ENCODE data around the gene ASPG.

ASPG gene

DNA sequence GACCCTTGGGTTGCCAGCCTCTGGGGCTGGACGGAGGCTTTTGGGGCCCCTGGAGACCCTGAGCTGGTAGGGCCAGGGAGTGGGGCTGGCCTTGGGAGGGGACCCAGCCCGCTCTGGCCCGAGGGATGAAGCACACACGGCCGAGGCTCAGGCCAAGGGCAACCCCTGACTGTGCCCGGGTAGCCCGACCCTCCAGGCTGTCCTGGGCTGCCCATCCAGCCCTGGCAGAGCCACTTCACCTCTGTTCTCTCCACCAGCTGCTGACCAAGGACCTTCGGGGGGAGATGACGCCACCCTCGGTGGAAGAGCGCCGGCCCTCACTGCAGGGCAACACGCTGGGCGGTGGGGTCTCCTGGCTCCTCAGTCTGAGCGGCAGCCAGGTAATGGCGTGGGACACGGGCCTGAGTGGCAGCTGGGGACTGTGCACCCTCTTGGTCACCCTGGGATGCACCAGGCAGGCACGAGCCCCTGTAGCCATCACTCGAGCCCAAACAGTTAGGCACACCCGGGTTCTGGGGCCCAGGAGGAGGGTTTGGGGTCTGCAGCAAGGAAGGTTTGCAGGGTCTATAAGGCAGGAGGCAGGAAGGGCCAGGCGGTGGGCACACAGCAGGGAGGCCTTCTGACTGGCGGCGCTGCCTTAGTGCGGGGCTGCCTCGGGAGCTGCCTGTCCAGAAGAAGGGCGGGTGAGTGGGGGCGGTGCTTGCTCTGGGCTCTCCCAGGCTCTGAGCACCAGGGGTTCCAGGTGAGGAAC, 19.7 kb downstream of the ASPG start:
- DNase-seq (ENCODE audit: low read depth, low spot score) = no peak

DNA sequence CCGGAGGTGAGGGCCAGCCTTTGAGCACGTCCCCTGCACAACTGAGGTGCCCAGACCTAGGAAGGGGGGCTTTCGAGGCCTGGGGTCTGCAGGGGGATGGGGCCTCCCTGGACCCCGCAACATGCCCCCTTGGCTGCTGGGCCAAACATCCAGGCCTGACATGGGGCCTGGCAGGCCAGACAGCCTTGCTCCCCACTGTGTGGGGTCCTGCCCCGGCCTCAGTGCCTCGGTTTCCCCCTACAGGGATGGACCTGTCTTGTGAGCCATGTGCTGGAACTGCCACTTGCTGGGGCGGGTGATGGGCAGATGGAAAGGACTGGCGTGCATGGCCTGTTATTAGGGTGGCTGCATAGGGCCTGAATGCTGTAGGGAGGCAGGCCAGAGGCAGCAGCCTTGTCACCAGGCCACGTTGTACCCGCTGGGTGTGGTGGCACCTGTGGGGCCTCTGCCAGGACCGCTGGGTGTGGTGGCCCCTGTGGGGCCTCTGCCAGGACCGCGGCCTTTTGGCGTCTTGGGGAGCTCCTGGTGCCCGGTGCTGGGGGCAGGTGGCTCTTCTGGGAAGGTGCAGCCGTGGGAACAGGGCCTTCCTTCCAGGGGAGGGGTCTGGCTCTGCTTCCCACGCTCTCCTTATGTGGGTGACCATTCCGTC, 20.4 kb downstream of the ASPG start:
- no peak for DNase-seq (ENCODE audit: low read depth, low spot score)

DNA sequence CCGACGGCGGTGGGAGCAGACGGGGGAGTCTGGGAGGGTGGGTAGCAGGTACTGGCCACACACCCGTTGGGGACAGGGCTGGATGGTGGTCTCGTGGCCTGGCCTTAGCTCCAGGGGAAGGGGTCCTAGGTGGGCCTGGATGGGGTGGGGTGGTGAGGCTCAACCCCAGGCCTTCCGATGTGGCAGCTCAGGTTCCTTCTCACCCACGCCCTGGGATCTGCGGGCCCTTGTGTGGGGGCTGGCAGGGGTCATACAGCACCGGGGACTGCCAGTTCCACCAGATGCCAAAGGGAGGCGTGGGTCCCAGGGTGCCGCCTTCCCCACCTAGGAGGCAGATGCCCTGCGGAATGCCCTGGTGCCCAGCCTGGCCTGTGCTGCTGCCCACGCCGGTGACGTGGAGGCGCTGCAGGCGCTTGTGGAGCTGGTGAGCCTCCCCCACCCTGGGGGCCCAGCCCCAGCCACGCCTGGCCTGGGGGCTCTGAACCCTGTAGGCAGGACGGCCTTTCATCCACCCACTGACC, 21.0 kb downstream of the ASPG start:
- DNase-seq (ENCODE audit: low read depth, low spot score) = no peak

DNA sequence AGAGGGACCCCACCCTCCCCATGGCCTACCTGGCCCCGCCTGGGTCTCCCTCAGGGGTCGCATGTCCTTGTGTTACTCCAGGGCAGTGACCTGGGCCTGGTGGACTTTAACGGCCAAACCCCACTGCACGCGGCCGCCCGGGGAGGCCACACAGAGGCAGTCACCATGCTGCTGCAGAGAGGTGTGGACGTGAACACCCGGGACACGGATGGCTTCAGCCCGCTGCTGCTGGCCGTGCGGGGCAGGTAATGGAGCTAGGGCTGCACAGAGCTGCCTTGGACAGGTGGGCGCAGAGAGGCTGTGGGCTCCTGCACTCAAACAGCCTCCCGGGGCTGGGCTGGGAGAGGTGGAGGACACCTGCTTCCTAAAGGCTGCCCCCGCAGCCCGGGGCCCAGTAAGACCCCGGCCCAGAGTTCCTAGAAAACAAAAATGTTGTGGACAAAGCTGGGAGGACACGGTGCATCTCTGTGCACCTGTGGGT, 21.6 kb downstream of the ASPG start:
- no peak for DNase-seq (ENCODE audit: low read depth, low spot score)

DNA sequence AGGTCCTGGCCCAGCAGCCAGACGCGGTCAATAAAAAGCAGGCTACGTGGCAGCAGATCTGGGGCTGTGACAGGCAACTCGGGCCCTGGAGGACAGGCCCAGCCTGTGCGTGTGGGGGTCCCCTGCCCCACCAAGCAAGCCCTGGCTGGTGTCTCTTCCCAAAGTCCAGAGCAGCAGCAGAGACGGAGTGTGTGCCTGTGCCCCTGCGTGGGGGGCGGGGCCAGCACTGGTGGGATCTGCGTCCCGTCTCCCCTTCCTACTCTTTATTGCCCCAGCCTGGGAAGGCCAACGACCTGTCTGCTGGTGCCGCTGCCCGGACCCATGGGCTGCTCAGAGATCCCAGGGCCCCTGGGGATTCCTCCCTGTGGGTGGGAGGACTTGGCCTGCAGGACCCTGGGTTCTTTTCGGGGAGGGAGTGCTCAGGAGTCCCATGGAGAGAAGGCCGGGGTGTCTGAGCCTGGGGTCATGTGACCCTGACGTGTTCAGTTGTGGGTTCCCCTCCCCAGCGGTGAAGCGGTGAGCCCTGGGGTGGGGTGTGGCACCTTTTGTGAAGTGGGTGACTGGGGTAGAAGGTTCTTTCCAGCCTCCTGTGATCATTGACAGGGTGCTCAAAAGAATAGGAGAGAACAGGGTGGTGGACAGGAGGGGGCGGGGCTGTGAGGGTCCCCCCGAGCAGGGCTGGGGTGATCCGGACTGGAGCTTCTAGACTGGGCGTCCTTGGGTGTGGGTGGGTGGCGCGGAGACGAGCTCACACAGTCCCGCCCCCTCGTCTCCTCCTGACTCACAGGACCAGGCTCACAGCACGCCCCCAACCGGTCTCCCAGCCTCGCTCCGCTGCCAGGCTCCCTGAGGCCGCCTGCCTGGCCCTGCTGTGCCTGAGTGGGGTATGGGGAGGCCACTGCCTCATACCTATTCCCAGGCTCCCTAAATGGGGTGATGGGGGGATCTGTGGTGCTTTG, 22.4 kb downstream of the ASPG start:
- DNase-seq (ENCODE audit: low read depth, low spot score) = no peak

DNA sequence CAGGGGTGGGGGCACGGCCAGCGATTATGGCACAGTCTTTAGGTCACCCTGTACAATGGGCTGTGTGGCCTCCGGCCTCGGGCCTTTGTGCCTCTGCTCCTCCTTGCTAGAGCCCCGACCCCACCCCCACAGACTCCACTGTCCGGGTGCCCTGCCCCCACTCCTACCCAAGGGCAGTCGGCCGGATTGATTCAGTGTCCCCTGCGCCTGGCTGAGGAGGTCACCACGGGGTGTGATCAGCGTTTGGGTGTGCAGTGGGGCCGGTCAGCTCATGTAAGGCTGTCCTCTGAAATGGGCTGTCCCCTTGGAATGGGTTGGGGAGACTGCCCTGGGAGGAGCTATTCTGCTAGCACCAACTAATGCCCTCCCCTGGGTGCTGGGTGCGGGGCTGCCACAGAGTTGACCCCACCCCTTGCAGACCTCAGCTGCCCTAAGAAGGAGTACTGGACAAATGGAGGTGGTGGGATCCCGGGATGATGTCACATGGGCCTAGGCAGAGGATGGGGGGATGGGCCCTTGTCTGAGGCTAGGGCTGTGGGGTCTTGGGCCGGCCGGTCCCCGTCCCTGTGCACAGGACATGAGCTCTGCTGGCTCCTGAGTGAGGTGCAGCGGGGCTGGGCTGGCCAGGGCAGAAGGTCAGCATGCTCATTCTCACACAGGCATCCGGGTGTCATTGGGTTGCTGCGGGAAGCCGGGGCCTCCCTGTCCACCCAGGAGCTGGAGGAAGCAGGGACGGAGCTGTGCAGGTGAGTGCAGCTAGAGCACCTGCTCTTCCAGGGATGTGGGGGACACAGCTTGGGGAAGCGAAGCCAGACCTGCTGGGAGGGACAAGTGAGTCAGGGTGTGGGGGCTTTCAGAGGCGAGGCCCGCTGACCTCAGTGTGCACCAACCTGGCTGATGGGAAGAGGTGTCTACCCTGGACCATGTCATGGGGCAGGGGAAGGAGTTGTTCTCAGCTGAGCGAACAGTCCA, 23.4 kb downstream of the ASPG start:
- DNase-seq (ENCODE audit: low read depth, low spot score) = no peak

DNA sequence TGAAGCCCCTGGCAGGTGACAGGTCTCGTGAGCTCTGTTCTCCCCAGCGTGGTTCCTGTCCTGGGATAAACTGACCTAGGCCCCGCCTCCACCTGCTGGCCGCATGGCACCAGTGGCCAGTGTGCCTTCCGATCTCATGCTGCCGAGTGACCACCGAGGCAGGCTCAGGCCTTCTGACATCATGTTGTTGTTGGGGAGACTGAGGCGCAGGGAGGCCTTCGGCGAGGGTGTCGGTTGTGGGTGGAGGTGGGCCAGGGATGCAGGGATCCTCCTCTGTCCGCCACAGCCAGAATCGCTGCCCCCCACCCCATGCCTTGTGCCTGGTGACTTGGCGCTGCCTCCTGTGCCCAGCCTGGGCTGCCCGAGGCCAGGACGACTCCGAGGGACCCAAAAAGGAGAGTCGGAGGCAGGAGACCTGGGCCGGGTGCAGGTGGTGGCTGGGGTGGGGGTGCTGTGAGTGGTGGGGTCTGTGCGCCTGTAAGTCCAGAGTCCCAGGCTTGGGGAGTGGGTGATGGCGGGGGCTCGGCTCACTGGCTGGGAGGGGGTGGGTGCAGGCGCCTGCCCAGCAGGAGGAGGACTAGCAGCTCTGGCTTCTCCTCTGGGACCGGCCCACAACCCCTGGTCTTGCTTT, 24.3 kb downstream of the ASPG start:
- DNase-seq (ENCODE audit: low read depth, low spot score) = no peak

DNA sequence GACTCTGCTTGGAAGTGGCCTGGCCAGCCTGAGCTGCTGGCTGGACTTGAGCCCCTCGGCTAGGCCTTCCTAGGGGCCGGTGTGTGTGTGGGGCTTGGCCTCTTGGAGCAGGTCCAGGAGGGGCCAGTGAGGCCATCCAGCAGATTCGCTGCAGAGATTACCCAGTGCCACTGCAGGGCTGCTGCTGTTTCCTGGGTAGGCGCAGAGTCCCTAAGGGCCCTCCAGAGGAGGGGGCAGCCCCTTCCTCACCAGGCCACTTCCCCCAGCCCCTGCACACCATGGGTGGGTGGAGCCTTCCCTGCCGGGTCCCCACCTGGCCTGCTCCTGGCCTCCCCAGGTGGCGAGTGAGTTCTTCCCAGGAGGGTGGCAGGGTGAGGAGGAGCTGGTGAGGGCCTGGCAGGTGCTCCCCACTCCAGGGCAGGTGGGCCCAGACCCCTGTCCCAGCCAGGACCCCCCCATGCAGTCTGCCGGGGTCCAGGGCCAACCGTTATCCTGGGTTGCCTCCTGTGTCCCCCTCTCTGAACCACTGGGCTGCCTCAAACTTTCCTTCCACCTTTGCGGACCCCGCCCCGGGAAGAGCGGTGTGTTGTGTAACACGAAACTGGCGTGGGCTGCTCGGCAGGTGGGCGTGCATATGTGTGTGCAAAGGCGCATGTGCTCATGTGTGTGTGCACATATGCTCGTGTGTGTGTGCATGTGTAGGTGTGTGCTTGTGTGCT, 25.1 kb downstream of the ASPG start:
- no peak for DNase-seq (ENCODE audit: low read depth, low spot score)

DNA sequence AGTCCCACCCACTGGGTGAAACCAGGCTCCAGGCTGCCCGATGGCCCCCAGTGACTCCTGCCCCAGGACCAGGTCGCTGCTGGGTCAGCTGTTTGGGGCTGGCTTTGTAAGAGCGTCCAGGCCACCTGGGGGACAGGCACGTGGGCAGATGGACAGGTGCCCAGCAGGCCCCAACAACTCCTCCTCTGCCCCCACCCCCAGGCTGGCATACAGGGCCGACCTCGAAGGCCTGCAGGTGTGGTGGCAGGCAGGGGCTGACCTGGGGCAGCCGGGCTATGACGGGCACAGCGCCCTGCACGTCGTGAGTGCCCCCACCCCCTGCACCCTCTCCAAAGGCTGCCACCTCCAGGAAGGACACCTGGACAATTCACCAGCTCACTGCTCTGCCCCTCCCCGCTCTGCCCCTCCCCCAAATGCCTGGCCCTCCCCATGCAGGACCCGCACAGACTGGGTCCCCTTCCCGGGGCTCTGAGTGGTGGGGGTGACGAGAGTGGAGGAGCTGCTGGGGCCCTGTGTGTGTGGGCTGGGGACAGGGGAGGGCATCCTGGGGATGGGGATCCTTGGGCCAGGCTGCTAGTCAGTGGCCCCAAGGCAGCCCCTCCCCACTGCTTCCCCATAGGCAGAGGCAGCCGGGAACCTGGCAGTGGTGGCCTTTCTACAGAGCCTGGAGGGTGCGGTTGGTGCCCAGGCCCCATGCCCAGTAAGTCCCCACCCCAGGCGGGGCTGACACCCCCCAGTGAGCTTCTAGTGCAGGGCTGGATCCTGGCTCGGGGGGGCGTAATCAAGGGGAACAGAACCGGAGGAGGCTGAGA, 26.0 kb downstream of the ASPG start:
- no peak for DNase-seq (ENCODE audit: low read depth, low spot score)

DNA sequence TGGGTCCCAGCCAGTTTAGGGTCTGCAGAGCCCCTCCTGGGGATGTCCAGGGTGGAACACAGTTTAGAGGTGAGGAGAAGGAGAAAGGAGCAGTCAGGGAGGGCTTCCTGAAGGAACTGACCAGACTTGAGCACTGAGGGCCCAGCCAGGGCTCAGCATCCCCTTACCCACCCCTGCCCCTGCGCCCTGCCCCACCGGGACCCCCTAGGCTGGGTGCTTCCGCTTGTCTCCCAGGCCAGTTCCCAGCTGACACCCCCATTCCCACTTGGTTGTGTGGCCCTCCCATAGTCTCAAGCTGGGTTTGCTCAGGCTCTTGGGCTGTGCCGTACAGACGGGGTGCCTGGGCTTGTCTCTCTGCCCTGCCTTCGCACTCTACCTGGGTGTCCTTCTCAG, 26.6 kb downstream of the ASPG start:
- no peak for DNase-seq (ENCODE audit: low read depth, low spot score)

DNA sequence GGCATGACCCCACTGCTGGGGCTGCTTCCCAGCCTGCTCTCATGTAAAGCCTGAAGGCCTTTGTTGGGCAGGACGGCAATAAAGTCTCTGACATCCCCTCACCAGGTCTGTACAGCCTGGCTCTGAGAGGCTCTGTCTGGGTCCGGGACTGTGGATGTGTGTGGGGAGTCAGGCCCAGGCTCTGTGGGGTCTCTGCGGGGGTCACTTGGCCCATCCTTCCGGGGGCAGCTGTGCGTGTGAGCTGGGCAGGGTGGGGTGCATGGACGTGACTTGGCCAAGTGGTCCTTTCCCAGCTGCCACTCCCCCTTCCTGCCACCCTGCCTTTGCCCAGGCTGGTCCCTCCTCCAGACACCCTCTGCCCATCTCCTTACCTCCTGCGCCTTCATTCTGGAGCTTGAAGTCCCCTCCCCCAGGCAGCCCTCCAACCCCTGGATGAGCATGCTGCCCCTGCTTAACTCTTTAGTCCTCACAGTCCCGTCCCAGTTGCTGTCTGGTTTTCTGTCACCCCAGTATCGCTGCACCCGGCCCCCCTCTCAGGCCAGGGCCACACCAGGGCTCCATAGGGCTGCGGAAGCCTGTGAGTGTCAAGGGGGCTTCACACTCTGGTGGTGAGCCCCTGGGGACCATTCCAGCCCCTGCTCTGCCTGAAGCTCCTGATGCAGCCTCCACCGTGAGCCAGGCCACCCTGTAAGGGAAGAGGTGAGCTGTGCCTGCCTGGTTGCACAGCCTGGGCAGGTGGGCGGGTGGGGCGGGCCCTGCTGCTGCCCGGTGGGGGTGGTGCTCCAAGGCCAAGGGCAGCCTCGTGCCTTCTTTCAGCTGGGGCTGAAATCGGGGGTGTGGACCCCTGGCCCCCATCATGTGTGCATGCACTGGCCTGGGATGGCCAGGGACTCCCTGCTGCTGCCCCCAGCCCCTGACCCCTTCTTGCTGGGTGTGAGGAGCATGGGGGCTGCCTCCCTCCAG, 27.4 kb downstream of the ASPG start:
- no peak for DNase-seq (ENCODE audit: low read depth, low spot score)

DNA sequence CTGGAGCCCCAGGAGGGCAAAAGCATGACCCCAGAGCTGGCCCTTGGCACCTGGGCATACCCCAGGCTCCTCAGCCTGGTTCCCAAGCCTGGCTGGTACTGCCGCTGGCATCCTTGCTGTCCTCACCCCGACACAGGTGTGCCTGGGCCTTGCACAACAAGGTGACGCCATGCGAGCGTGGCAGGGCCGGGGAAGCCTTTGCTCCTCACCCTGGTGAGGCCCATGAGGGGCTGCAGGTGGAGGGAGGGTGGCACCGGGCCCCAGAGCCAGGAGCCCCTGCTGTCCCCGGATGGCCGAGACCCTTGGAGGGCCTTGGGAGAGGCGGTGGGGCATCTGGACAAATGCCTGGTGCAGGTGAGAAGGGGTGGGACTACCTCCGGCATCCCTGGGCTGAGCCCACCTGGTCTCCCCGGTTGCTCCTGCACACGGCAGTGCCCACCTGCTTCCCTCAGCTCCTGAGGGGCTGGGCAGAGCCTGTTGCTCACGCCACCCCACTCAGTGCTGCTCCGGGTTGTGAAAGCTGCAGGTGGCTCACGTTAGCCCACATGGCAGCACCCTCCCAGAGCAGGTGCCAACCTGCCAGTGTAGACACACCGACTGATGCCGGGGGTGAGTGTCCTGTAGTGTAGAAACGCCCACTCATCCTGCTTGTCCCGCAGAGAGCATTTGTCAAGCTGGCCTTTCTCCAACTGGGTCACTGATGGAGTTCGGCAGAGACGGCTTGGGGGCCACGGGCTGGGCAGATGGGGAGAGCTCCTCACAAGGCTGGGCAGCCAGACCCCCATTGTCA, 28.3 kb downstream of the ASPG start:
- DNase-seq (ENCODE audit: low read depth, low spot score) = no peak

DNA sequence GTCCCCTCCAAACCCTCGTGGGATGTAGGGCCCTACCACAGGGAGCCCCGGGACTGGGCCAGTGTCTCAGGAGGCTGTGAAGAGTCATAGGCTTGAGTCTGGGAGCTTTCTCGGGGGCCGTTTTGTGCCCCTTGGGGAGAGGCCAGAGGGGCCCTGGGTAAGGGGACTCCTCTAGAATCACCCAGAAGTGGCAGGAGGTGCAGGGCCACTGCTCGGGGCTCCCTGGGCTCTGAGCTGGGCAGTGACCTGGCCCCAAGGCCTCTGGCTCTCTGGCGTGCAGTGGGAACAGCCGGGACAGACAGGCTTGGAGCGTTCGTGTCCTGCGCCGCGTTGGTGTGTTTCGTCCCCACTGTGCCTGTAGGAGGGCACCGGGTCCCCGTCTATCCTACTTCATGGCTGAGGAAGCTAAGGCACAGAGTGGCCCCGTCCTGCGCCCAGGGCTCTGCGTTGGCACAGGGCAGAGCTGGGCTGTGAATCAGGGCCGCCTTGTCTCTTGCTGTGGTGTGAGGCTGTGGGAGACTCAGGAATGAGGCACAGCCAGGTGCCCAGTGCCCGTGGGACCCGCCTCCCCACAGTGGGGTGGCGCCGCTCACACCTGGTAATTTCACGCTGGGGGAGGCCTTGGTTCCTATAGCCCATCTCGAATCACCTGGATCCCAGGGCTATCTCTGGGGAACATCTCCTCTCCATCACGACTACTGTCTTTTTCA, 29.1 kb downstream of the ASPG start:
- DNase-seq (ENCODE audit: low read depth, low spot score) = no peak

DNA sequence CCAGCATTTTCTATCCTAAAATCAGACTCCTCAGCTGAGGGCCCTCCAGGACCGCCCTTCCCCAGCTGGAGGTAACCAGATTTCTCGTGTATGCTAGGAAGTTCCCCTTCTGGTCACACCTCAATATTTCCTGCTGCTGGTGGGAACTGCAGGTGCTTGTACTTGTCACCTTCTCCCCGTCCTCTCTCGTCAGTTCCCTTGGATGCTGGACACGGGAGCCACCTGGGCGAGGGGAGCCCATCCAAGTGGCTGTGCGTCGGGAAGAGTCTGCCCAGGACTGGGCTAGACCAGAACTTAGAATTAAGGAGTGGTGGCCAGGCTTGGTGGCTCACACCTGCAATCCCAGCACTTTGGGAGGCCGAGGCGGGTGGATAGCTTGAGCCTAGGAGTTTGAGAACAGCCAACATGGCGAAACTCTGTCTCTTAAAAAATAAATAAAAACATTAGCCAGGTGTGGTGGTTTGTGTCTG, 29.7 kb downstream of the ASPG start:
- no peak for DNase-seq (ENCODE audit: low read depth, low spot score)

DNA sequence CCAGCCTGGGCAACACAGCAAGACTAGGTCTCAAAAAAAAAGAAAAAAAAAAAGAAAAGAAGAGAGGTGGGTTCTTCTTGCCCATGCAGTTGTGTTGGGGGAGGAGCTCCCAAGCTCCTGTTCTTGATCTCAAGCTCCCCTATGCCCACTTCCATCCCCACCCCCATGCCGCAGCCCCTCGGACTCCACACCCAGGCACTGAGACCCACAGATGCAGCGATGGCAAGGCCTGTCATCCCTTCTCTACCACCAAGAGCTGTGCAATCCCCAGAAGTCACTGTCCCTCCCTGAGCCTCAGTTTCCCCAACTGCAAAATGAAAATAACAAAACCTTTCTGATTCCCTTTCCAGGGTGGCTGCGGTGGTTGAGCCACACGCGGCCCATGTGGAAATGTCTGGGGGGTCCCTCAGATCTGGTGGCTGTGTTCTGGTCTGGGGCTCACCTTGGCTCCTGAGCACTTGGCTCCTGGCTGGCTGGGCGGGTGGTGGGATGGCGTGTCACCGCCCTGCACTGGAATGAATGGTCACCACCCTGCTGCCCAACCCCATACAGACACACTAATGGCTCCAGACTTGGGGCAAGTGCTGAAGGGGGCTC, 30.3 kb downstream of the ASPG start:
- DNase-seq (ENCODE audit: low read depth, low spot score) = no peak

Measured in iPS DF 19.7 (cell line).